ENCODE results near the gene ZNF562. TPM values are rescaled to one million over a fixed set of nuclear protein-coding genes. Genes with fewer than 3 reads are reported as not detected.

The ZNF562 gene
- total and polyA plus RNA-seq, 2 experiments from 2014 or later = 6.3 to 22.2 TPM

DNA sequence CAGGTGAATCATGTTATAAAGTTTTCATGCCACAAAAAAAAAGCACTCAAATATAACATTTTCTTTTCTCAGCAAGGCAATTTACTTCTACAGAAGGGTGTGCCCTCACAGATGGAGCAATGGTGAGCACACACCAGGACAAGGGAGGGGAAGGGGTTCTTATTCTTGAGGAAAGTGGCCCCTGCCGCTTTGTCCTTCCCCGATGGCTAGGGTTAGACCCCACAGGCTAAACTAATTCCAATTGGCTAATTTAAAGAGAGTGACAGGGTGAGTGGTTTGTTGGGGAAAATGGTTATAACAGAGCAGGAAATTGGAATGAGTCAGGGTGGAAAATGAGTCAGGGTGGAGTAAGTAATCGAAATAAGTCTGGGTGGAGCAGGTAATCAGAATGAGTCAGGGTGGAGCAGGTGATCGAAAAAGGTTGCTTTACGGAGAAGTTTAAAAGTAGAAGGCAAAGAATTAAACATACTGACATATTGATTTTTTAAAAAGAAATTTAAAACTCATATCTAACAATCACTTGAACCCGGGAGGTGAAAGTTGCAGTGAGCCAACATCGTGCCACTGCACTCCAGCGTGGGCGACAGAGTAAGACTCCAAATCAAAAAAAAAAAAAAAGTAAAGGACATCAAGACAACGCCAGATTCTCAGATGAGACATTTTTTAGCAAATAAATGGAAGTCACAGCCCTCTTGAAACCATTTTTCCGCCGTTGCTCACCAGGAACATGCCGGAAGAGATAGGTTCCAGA, 813 bp downstream of the ZNF562 start:
- H3K27me3 ChIP-seq = no peaks in the 10 kb centered on the region
- no peak for DNase-seq (ENCODE audit: low read depth in 1 of 2, low spot score in 1 of 2)
- no peaks in the 10 kb centered on the region for H3K4me1 ChIP-seq (ENCODE audit: low read depth)
- peak overlapping the region; percentile 69 for H3K4me3 ChIP-seq
- TF ChIP-seq, protein P1, sequence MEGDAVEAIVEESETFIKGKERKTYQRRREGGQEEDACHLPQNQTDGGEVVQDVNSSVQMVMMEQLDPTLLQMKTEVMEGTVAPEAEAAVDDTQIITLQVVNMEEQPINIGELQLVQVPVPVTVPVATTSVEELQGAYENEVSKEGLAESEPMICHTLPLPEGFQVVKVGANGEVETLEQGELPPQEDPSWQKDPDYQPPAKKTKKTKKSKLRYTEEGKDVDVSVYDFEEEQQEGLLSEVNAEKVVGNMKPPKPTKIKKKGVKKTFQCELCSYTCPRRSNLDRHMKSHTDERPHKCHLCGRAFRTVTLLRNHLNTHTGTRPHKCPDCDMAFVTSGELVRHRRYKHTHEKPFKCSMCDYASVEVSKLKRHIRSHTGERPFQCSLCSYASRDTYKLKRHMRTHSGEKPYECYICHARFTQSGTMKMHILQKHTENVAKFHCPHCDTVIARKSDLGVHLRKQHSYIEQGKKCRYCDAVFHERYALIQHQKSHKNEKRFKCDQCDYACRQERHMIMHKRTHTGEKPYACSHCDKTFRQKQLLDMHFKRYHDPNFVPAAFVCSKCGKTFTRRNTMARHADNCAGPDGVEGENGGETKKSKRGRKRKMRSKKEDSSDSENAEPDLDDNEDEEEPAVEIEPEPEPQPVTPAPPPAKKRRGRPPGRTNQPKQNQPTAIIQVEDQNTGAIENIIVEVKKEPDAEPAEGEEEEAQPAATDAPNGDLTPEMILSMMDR (IDR thresholded peaks at IDR 0.05; ENCODE audit: low read depth, low read length) = no peak
- peak overlapping the region; percentile 99 for H3K27ac ChIP-seq
- peaks cover 5% of the 10 kb centered on the region for H3K36me3 ChIP-seq
- H3K9me3 ChIP-seq (ENCODE audit: low read depth) = no peaks in the 10 kb centered on the region

DNA sequence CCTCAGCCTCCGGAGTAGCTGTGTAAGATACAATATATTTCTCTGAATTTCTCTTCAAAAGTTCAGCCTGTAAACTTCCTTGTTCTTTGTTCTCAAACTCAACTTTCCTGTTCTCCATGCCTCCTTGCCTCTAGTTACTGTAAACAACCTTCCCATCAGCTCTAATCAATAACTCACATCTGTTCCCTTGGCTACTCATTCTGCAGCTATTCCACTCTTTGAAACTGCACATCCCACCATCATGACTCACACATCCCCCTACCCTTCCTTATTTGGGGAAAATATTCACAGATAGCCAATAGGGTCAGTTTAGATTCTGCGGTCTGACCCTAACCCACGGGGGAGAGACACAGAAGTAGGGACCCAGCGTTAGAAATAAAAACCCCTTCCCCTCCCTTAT, 2.0 kb downstream of the ZNF562 start:
- Histone ChIP-seq H3K9me3 (ENCODE audit: low read depth) (no peaks in the 10 kb centered on the region), H3K4me1 (ENCODE audit: low read depth) (no peaks in the 10 kb centered on the region), H3K36me3 (peaks cover 5% of the 10 kb centered on the region), H3K4me3 (no peak overlapping the region), H3K27me3 (no peaks in the 10 kb centered on the region), H3K27ac (no peak overlapping the region)
- TF ChIP-seq, protein P1 (IDR thresholded peaks at IDR 0.05; ENCODE audit: low read depth, low read length) = no peak
- no peak for DNase-seq (ENCODE audit: low read depth in 1 of 2, low spot score in 1 of 2)

DNA sequence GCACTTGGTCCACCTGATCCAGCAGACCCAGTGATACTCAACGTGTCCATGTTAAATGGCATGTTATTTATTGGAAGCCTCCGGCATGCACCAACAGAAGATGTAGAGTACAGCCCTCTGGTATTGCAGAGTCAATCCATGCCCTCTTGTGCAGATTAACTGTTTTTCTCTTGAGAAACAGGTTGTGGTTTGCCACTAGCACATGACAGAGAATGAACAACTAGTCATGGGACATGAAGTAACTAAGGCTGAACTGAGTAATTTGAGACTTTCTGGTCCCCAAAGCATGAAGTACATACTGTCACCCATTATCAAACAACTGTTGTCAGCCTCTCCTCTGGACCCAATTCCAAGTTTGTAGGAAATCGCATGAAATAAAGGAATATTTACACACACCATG, 3.2 kb downstream of the ZNF562 start:
- Histone ChIP-seq H3K9me3 (ENCODE audit: low read depth) (no peaks in the 10 kb centered on the region), H3K36me3 (peaks cover 5% of the 10 kb centered on the region), H3K4me1 (ENCODE audit: low read depth) (no peaks in the 10 kb centered on the region), H3K27me3 (no peaks in the 10 kb centered on the region), H3K4me3 (no peak overlapping the region), H3K27ac (no peak overlapping the region)
- TF ChIP-seq, protein P1 (IDR thresholded peaks at IDR 0.05; ENCODE audit: low read depth, low read length) = no peak
- no peak for DNase-seq (ENCODE audit: low read depth in 1 of 2, low spot score in 1 of 2)

DNA sequence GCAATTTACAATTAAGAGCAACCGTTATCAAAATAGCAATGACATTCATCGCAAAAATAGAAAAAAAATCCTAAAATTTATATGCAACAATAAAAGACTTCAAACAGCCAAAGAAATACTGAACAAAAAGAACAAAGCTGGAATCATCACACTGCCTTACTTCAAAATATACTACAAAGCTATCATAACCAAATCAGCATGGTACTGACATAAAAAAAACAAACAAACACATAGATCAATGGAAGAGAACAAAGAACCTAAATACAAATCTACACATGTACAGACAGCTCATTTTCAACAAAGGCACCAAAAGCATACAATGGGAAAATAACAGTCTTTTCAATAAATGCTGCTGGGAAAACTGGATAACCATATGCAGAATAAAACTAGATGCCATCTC, 6.4 kb downstream of the ZNF562 start:
- H3K9me3 ChIP-seq (ENCODE audit: low read depth) = no peaks in the 10 kb centered on the region
- H3K4me3 ChIP-seq = no peak overlapping the region
- TF ChIP-seq, protein P1 (IDR thresholded peaks at IDR 0.05; ENCODE audit: low read depth, low read length) = no peak
- H3K36me3 ChIP-seq = peaks cover 5% of the 10 kb centered on the region
- H3K27ac ChIP-seq = no peak overlapping the region
- no peak for DNase-seq (ENCODE audit: low read depth in 1 of 2, low spot score in 1 of 2)
- H3K27me3 ChIP-seq = no peaks in the 10 kb centered on the region
- H3K4me1 ChIP-seq (ENCODE audit: low read depth) = no peaks in the 10 kb centered on the region

DNA sequence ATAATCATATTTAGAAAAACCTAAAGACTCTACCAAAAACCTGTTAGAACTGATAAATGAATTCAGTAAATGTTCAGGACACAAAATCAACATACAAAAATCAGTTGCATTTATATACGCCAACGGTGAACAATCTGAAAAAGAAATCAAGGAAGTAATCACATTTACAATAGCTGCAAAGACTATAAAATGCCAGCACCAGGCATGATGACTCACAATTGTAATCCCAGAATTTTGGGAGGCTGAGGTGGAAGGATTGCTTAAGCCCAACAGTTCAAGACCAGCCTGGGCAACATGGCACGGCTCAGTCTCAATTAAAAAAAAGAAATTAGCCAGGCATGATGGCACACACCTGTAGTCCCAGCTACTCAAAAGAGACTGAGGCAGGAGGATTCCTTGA, 7.0 kb downstream of the ZNF562 start:
- no peak for DNase-seq (ENCODE audit: low read depth in 1 of 2, low spot score in 1 of 2)
- H3K4me1 ChIP-seq (ENCODE audit: low read depth) = no peaks in the 10 kb centered on the region
- H3K36me3 ChIP-seq = peaks cover 5% of the 10 kb centered on the region
- H3K27ac ChIP-seq = no peak overlapping the region
- TF ChIP-seq, protein P1 (IDR thresholded peaks at IDR 0.05; ENCODE audit: low read depth, low read length) = no peak
- H3K4me3 ChIP-seq = no peak overlapping the region
- no peaks in the 10 kb centered on the region for H3K9me3 ChIP-seq (ENCODE audit: low read depth)
- no peaks in the 10 kb centered on the region for H3K27me3 ChIP-seq
